ENCODE data around the gene DLL3. TPM values are rescaled to one million over a fixed set of nuclear protein-coding genes. Genes with fewer than 3 reads are reported as not detected.

DLL3 gene
- total and polyA plus RNA-seq, 9 of the 15 experiments (the other 6 are each of a cell fraction or from before 2014, with no cell fraction given) = 0.80 to 6.3 (median 1.2) TPM

DNA sequence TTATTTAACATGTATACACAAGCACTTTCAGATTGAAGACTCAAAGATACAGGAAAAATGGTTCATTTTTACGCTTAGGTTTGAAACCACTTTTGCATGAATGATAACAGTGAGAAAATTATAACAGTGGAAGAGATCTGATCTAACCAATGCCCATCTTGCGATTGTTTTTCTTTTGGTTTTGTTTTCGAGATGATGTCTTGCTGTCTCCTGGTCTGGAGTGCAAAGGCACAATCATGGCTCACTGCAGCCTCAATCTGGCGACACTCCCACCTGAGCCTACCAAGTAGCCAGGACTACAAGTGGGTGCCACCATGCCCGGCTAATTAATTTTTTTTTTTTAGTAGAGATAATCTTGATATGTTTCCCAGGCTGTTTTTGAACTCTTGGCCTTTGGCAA is 51.5 kb downstream of the DLL3 start:
- 9% methylated on average over 5 of the region's 5 CpGs for WGBS (ENCODE audit: insufficient coverage, low coverage, missing lambda C conversion rate)
- TF ChIP-seq ZFP1 (CRISPR knock-in tag; IDR thresholded peaks at IDR 0.05) = no peak
- TF ChIP-seq POLR3G (IDR thresholded peaks at IDR 0.05; ENCODE audit: extremely low read depth, insufficient read length, insufficient replicate concordance) = no peak
- no peak for TF ChIP-seq SMARCC2 (IDR thresholded peaks at IDR 0.05; ENCODE audit: low read depth)
- TF ChIP-seq, protein P1, sequence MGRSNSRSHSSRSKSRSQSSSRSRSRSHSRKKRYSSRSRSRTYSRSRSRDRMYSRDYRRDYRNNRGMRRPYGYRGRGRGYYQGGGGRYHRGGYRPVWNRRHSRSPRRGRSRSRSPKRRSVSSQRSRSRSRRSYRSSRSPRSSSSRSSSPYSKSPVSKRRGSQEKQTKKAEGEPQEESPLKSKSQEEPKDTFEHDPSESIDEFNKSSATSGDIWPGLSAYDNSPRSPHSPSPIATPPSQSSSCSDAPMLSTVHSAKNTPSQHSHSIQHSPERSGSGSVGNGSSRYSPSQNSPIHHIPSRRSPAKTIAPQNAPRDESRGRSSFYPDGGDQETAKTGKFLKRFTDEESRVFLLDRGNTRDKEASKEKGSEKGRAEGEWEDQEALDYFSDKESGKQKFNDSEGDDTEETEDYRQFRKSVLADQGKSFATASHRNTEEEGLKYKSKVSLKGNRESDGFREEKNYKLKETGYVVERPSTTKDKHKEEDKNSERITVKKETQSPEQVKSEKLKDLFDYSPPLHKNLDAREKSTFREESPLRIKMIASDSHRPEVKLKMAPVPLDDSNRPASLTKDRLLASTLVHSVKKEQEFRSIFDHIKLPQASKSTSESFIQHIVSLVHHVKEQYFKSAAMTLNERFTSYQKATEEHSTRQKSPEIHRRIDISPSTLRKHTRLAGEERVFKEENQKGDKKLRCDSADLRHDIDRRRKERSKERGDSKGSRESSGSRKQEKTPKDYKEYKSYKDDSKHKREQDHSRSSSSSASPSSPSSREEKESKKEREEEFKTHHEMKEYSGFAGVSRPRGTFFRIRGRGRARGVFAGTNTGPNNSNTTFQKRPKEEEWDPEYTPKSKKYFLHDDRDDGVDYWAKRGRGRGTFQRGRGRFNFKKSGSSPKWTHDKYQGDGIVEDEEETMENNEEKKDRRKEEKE (IDR thresholded peaks at IDR 0.05; ENCODE audit: borderline replicate concordance in 1 of 2, control insufficient read depth in 1 of 2, low read depth in 2 of 2, low read length in 1 of 2) = no peak
- TF ChIP-seq, protein P2, sequence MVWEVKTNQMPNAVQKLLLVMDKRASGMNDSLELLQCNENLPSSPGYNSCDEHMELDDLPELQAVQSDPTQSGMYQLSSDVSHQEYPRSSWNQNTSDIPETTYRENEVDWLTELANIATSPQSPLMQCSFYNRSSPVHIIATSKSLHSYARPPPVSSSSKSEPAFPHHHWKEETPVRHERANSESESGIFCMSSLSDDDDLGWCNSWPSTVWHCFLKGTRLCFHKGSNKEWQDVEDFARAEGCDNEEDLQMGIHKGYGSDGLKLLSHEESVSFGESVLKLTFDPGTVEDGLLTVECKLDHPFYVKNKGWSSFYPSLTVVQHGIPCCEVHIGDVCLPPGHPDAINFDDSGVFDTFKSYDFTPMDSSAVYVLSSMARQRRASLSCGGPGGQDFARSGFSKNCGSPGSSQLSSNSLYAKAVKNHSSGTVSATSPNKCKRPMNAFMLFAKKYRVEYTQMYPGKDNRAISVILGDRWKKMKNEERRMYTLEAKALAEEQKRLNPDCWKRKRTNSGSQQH (CRISPR knock-in tag; IDR thresholded peaks at IDR 0.05) = no peak
- no peak for TF ChIP-seq HDAC3 (IDR thresholded peaks at IDR 0.05; ENCODE audit: borderline replicate concordance, partially characterized antibody)
- TF ChIP-seq KAT7 (CRISPR knock-in tag; IDR thresholded peaks at IDR 0.05; ENCODE audit: borderline replicate concordance) = no peak
- TF ChIP-seq NELFE (IDR thresholded peaks at IDR 0.05; ENCODE audit: insufficient read depth, insufficient read length) = no peak
- ATAC-seq (no peak), DNase-seq (ENCODE audit: extremely low read depth in 1 of 4, low spot score in 3 of 4) (no peak), FAIRE-seq (no peak)
- Histone ChIP-seq H3K4me2 (ENCODE audit: insufficient read depth, low read length) (no peak overlapping the region), H3K9me1 (ENCODE audit: control insufficient read depth, insufficient read depth, low read length) (no peaks in the 10 kb centered on the region), H3K9me3 (replicated peaks; ENCODE audit: control insufficient read depth, insufficient read depth, low read depth, low read length) (no peaks in the 10 kb centered on the region), H3K27me3 (ENCODE audit: control insufficient read depth in 2 of 2, insufficient read depth in 2 of 2, low read length in 2 of 2) (peaks cover 16 to 22% of the 10 kb centered on the region in 2 experiments; a peak in 4 of 5 replicates), H3K79me2 (ENCODE audit: control insufficient read depth, insufficient read depth, low read length) (no peaks in the 10 kb centered on the region), H3K4me1 (replicated peaks in 1 of 2; ENCODE audit: control insufficient read depth in 2 of 2, insufficient read depth in 2 of 2, low read length in 2 of 2) (peaks cover 0 to 3% of the 10 kb centered on the region in 2 experiments; a peak in 2 of 5 replicates), H3K4me3 (no peak overlapping the region), H3K36me3 (ENCODE audit: control insufficient read depth, insufficient read depth, low read length) (no peaks in the 10 kb centered on the region), H3K9ac (ENCODE audit: insufficient read depth in 1 of 2, low read depth in 2 of 2, low read length in 2 of 2) (no peak overlapping the region), H3K27ac (ENCODE audit: extremely low read depth, low read depth, low read length) (no peak overlapping the region), H4K20me1 (replicated peaks; ENCODE audit: control insufficient read depth, insufficient read depth, low read length) (no peaks in the 10 kb centered on the region), H2AFZ (ENCODE audit: low read depth, low read length) (no peak overlapping the region)
- POLR2A ChIA-PET = no interaction called here
- intact Hi-C loops (cut with micrococcal nuclease) (loop anchor here (2.0 to 10.0 kb wide), 3 partner anchors 77 to 292 kb away; no protein-coding TSS in a partner anchor), in situ Hi-C loops (cut with MboI) (no loop called here)
- no TSS peak for BruUV-seq (replicated peaks)
- CTCF ChIA-PET (ENCODE audit: low intra/inter-chr PET ratio) = interaction anchor here (1.1 kb wide), 1 partner anchor 127 kb away, joined by 3 read pairs; no protein-coding TSS in a partner anchor

All from K562 (cell line).